SIG-M5 treated with dmso at 0.1 percent for 504 hours (cell line): Measurements from ENCODE around the gene CHAF1B.
"Not testable (repeated sequence)": the region's sequence is repeated elsewhere in the genome, so short reads cannot be mapped to it uniquely, and the experiment has no call there.

Experiments
- DNase-seq: peaks from one replicate; lab custom pipeline; 2025; ENCODE audit not compliant: unreplicated experiment; lab: John Stamatoyannopoulos, UW

Gene CHAF1B

GRCh38 chr21:36388096-36388495 is 2.9 kb downstream of the CHAF1B start:
- DNase-seq, result no peak

DNA sequence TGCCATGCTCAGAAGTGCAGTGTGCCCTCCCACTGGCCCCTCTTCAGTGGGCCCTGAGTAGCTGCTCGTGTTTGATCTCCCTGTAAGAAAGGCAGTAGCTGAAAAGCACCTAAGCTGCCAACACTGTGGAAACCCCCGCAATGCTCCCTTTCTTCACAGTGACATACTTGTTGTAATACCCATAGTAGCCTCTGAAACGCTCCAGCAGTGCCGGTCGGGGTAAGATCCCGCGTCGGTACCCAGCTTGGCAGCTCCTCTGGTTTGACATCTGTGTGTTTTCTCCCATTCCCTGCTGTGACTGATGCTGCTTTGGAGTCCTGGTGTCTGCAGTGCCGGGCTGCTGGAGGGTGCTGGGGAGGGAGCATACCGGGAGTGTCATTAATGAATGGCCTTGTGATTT is 3.6 kb downstream of the CHAF1B start:
- no peak for DNase-seq

- DNase-seq, result not testable (repeated sequence)
Measured at GRCh38 chr21:36391649-36392048, 6.5 kb downstream of the CHAF1B start.

GRCh38 chr21:36395353-36396111 is 10.3 kb downstream of the CHAF1B start:
- no peak for DNase-seq

GRCh38 chr21:36396325-36396724 is 11.1 kb downstream of the CHAF1B start:
- no peak for DNase-seq

GRCh38 chr21:36396971-36397370 is 11.8 kb downstream of the CHAF1B start:
- no peak for DNase-seq

DNA sequence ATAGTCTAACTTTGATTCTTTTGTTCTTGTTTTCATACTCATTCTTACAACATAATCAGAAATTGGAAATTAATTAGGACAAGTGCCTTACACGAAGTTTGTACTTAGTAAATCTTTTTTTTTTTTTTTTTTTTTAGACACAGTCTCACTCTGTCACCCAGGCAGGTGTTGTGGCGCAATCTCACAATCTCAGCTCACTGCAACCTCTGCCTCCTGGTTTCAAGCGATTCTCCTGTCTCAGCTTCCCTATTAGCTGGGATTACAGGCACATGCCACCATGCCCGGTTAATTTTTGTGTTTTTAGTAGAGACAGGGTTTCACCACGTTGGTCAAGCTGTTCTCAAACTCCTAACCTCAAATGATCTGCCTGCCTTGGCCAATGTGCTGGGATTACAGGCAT is 12.4 kb downstream of the CHAF1B start:
- no peak for DNase-seq

DNA sequence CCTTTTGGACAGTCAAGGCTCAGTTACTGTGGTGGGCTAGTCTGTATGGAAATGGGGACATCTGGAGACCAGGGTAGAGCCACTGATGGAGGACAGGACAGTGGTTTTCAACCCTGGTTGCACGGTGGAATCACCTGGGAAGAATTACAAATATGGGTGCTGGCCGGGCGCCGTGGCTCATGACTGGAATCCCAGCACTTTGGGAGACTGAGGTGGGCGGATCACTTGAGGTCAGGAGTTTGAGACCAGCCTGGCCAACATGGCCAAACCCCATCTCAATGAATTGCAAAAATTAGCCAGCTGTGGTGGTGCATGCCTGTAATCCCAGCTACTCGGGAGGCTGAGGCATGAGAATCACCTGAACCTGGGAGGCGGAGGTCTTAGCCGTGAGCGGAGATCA is 14.5 kb downstream of the CHAF1B start:
- not testable (repeated sequence) for DNase-seq

DNA sequence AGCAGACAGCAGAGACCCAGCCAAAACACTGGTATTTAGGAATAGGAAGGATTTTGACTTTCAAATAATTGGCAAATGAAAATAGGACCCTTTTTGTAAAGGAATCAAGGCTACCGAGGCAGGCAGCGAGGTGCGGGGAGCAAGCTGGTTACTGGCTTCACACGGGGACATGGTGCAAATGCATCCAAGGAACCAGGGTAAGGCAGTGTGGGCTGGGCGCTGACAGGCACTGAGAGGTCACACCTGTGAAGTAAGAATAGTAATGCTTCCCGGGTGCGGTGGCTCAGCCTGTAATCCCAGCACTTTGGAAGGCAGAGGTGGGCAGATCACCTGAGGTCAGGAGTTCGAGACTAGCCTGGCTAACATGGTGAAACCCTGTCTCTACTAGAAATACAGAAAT is 15.5 kb downstream of the CHAF1B start:
- DNase-seq, result no peak

- DNase-seq, result no peak
Measured at GRCh38 chr21:36402339-36402738, 17.1 kb downstream of the CHAF1B start.

GRCh38 chr21:36403713-36404112 is 18.5 kb downstream of the CHAF1B start:
- no peak for DNase-seq

DNA sequence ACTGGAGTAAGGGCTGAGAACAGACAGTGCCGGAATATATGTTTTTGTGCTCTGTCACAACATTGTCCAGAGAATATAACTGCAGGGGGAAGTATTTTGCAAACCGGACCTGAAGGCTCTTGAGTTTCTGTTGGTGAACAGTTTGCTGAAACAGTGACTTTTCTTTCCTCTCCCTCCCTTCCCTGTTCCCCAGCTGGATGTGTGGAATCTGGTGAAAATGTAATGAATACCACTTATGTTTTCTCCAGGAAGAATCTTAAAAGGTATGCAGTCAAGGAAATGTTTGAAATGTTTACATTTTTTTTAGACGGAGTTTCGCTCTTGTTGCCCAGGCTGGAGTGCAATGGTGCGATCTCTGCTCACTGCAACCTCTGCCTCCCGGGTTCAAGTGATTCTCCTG is 23.4 kb downstream of the CHAF1B start:
- DNase-seq, result no peak

- DNase-seq, result no peak
Measured at GRCh38 chr21:36411301-36411700, 26.1 kb downstream of the CHAF1B start.

GRCh38 chr21:36412916-36413315 is 27.7 kb downstream of the CHAF1B start:
- no peak for DNase-seq

GRCh38 chr21:36415375-36415774 is 30.2 kb downstream of the CHAF1B start:
- no peak for DNase-seq

DNA sequence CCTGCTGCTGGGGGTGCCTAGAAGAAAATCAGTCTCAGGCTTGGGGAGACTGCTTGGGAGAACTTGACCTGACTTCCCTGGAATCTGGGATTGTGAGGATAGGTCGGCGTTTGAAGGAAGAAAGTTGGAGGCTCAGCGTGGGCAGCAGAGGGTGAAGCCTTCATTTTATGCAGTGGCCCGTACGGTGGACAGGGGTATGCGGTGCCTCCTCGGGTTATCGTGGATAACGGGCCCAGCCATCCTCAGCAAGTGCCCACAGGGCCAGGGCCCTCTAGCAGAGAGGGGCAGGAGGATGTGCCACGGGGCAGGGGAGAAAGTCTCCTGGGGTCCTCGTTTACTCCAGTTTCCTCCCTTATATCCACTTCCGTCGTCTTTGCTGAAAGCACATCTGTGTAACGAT is 34.0 kb downstream of the CHAF1B start:
- no peak for DNase-seq

GRCh38 chr21:36419996-36420395 is 34.8 kb downstream of the CHAF1B start:
- peak; percentile 68 for DNase-seq

- no peak for DNase-seq
Measured at GRCh38 chr21:36420571-36421339, 35.6 kb downstream of the CHAF1B start.

- peak; percentile 64 for DNase-seq
Measured at GRCh38 chr21:36422279-36423098, 37.3 kb downstream of the CHAF1B start.

GRCh38 chr21:36423771-36424433 is 38.7 kb downstream of the CHAF1B start:
- no peak for DNase-seq

GRCh38 chr21:36424592-36424991 is 39.4 kb downstream of the CHAF1B start:
- DNase-seq, result no peak
